Measurements from ENCODE around the gene FHL3.
"Not testable (repeated sequence)": the region's sequence is repeated elsewhere in the genome, so short reads cannot be mapped to it uniquely, and the experiment has no call there.

The FHL3 gene

GRCh38 chr1:38032992-38033391 lies 27.7 kb upstream of the FHL3 start:
- not testable (repeated sequence) for H3K4me3 ChIP-seq (ENCODE audit: low read length); H3K9me3 ChIP-seq (ENCODE audit: control insufficient read depth, insufficient read depth, low read length); DNase-seq (ENCODE audit: low read depth, low spot score); H3K27ac ChIP-seq (ENCODE audit: low read length); H3K27me3 ChIP-seq (ENCODE audit: control insufficient read depth, insufficient read depth, low read length); H3K36me3 ChIP-seq (ENCODE audit: control insufficient read depth, insufficient read depth, low read length)
- H3K4me1 ChIP-seq (ENCODE audit: control insufficient read depth, insufficient read depth, low read length): peaks cover 13% of the 10 kb centered on the region
- WGBS (ENCODE audit: insufficient coverage, insufficient read length): no CpG with 5 or more reads among the region's 2 CpGs

- Histone ChIP-seq H3K27ac (ENCODE audit: low read length) (no peak overlapping the region), H3K27me3 (ENCODE audit: control insufficient read depth, insufficient read depth, low read length) (no peaks in the 10 kb centered on the region), H3K4me1 (ENCODE audit: control insufficient read depth, insufficient read depth, low read length) (peaks cover 15% of the 10 kb centered on the region), H3K36me3 (ENCODE audit: control insufficient read depth, insufficient read depth, low read length) (0 out of 2 replicates have a peak, but pooled peaks cover 3% of the 10 kb centered on the region), H3K9me3 (ENCODE audit: control insufficient read depth, insufficient read depth, low read length) (no peaks in the 10 kb centered on the region), H3K4me3 (ENCODE audit: low read length) (no peak overlapping the region)
- no peak for DNase-seq (ENCODE audit: low read depth, low spot score)
- no CpG with 5 or more reads among the region's 4 CpGs for WGBS (ENCODE audit: insufficient coverage, insufficient read length)
Observed at GRCh38 chr1:38031513-38031866, 26.2 kb upstream of the FHL3 start.

- Histone ChIP-seq H3K27ac (ENCODE audit: low read length) (no peak overlapping the region), H3K4me3 (ENCODE audit: low read length) (no peak overlapping the region), H3K4me1 (ENCODE audit: control insufficient read depth, insufficient read depth, low read length) (peaks cover 15% of the 10 kb centered on the region), H3K9me3 (ENCODE audit: control insufficient read depth, insufficient read depth, low read length) (no peaks in the 10 kb centered on the region), H3K36me3 (ENCODE audit: control insufficient read depth, insufficient read depth, low read length) (0 out of 2 replicates have a peak, but pooled peaks cover 4% of the 10 kb centered on the region), H3K27me3 (ENCODE audit: control insufficient read depth, insufficient read depth, low read length) (no peaks in the 10 kb centered on the region)
- DNase-seq (ENCODE audit: low read depth, low spot score): no peak
- WGBS (ENCODE audit: insufficient coverage, insufficient read length): no CpG with 5 or more reads among the region's 17 CpGs
Observed at GRCh38 chr1:38030596-38031512, 25.5 kb upstream of the FHL3 start.

- Histone ChIP-seq H3K4me1 (ENCODE audit: control insufficient read depth, insufficient read depth, low read length) (peaks cover 15% of the 10 kb centered on the region), H3K9me3 (ENCODE audit: control insufficient read depth, insufficient read depth, low read length) (no peaks in the 10 kb centered on the region), H3K36me3 (ENCODE audit: control insufficient read depth, insufficient read depth, low read length) (peaks cover 10% of the 10 kb centered on the region; the same call in 1 of the 2 replicates), H3K4me3 (ENCODE audit: low read length) (no peak overlapping the region), H3K27ac (ENCODE audit: low read length) (no peak overlapping the region), H3K27me3 (ENCODE audit: control insufficient read depth, insufficient read depth, low read length) (no peaks in the 10 kb centered on the region)
- no peak for DNase-seq (ENCODE audit: low read depth, low spot score)
- no CpG with 5 or more reads among the region's 12 CpGs for WGBS (ENCODE audit: insufficient coverage, insufficient read length)
Observed at GRCh38 chr1:38029685-38030511, 24.6 kb upstream of the FHL3 start.

- no peak overlapping the region for H3K27ac ChIP-seq (ENCODE audit: low read length)
- no peaks in the 10 kb centered on the region for H3K9me3 ChIP-seq (ENCODE audit: control insufficient read depth, insufficient read depth, low read length)
- no peak overlapping the region for H3K4me3 ChIP-seq (ENCODE audit: low read length)
- H3K4me1 ChIP-seq (ENCODE audit: control insufficient read depth, insufficient read depth, low read length): peaks cover 15% of the 10 kb centered on the region
- DNase-seq (ENCODE audit: low read depth, low spot score): no peak
- H3K36me3 ChIP-seq (ENCODE audit: control insufficient read depth, insufficient read depth, low read length): peaks cover 10% of the 10 kb centered on the region; the same call in 1 of the 2 replicates
- no CpG with 5 or more reads among the region's 23 CpGs for whole genome bisulfite sequencing (ENCODE audit: insufficient coverage, insufficient read length)
- H3K27me3 ChIP-seq (ENCODE audit: control insufficient read depth, insufficient read depth, low read length): no peaks in the 10 kb centered on the region
Observed at GRCh38 chr1:38029081-38029681, 23.9 kb upstream of the FHL3 start.

- DNase-seq (ENCODE audit: low read depth, low spot score): no peak
- Histone ChIP-seq H3K4me3 (ENCODE audit: low read length) (no peak overlapping the region), H3K27ac (ENCODE audit: low read length) (no peak overlapping the region)
Observed at GRCh38 chr1:38028671-38029070, 23.4 kb upstream of the FHL3 start.

GRCh38 chr1:38028105-38028591 lies 22.8 kb upstream of the FHL3 start:
- H3K27ac ChIP-seq (ENCODE audit: low read length): no peak overlapping the region
- H3K4me3 ChIP-seq (ENCODE audit: low read length): no peak overlapping the region
- DNase-seq (ENCODE audit: low read depth, low spot score): no peak
- no CpG with 5 or more reads among the region's 3 CpGs for whole genome bisulfite sequencing (ENCODE audit: insufficient coverage, insufficient read length)
- no peaks in the 10 kb centered on the region for H3K9me3 ChIP-seq (ENCODE audit: control insufficient read depth, insufficient read depth, low read length)
- H3K36me3 ChIP-seq (ENCODE audit: control insufficient read depth, insufficient read depth, low read length): peaks cover 10% of the 10 kb centered on the region; the same call in 1 of the 2 replicates
- H3K4me1 ChIP-seq (ENCODE audit: control insufficient read depth, insufficient read depth, low read length): peaks cover 15% of the 10 kb centered on the region
- no peaks in the 10 kb centered on the region for H3K27me3 ChIP-seq (ENCODE audit: control insufficient read depth, insufficient read depth, low read length)

More at GRCh38 chr1:38028671-38029070, 23.4 kb upstream of the FHL3 start:
- Histone ChIP-seq H3K36me3 (ENCODE audit: control insufficient read depth, insufficient read depth, low read length) (peaks cover 10% of the 10 kb centered on the region; the same call in 1 of the 2 replicates), H3K9me3 (ENCODE audit: control insufficient read depth, insufficient read depth, low read length) (no peaks in the 10 kb centered on the region), H3K4me1 (ENCODE audit: control insufficient read depth, insufficient read depth, low read length) (peaks cover 15% of the 10 kb centered on the region), H3K27me3 (ENCODE audit: control insufficient read depth, insufficient read depth, low read length) (no peaks in the 10 kb centered on the region)
- no CpG with 5 or more reads among the region's 2 CpGs for WGBS (ENCODE audit: insufficient coverage, insufficient read length)

GRCh38 chr1:38027201-38028104 lies 22.1 kb upstream of the FHL3 start:
- DNase-seq (ENCODE audit: low read depth, low spot score): no peak
- Histone ChIP-seq H3K4me3 (ENCODE audit: low read length) (no peak overlapping the region), H3K36me3 (ENCODE audit: control insufficient read depth, insufficient read depth, low read length) (peaks cover 10% of the 10 kb centered on the region; the same call in 1 of the 2 replicates), H3K4me1 (ENCODE audit: control insufficient read depth, insufficient read depth, low read length) (peaks cover 15% of the 10 kb centered on the region), H3K9me3 (ENCODE audit: control insufficient read depth, insufficient read depth, low read length) (no peaks in the 10 kb centered on the region), H3K27ac (ENCODE audit: low read length) (no peak overlapping the region), H3K27me3 (ENCODE audit: control insufficient read depth, insufficient read depth, low read length) (no peaks in the 10 kb centered on the region)
- no CpG with 5 or more reads among the region's 19 CpGs for WGBS (ENCODE audit: insufficient coverage, insufficient read length)

- H3K4me1 ChIP-seq (ENCODE audit: control insufficient read depth, insufficient read depth, low read length): peaks cover 15% of the 10 kb centered on the region
- no peak overlapping the region for H3K4me3 ChIP-seq (ENCODE audit: low read length)
- DNase-seq (ENCODE audit: low read depth, low spot score): no peak
- no peaks in the 10 kb centered on the region for H3K9me3 ChIP-seq (ENCODE audit: control insufficient read depth, insufficient read depth, low read length)
- no peak overlapping the region for H3K27ac ChIP-seq (ENCODE audit: low read length)
- peaks cover 12% of the 10 kb centered on the region; the same call in 1 of the 2 replicates for H3K36me3 ChIP-seq (ENCODE audit: control insufficient read depth, insufficient read depth, low read length)
- no peaks in the 10 kb centered on the region for H3K27me3 ChIP-seq (ENCODE audit: control insufficient read depth, insufficient read depth, low read length)
- WGBS (ENCODE audit: insufficient coverage, insufficient read length): no CpG with 5 or more reads among the region's 8 CpGs
Observed at GRCh38 chr1:38026592-38027200, 21.4 kb upstream of the FHL3 start.

All from iPS DF 6.9 (cell line).